BJ (cell line): ENCODE measurements around the gene SPPL2A. TPM values are rescaled to one million over a fixed set of nuclear protein-coding genes. Genes with fewer than 3 reads are reported as not detected.

Experiments
- CTCF ChIA-PET: fragments of 350-600 bp; formaldehyde crosslinking; extraction: SDS; loops from one replicate; lab custom pipeline; 2021; ENCODE audit warnings: antibody characterized with exemption, inconsistent platforms; lab: Yijun Ruan, JAX
- POLR2A ChIA-PET: fragments of 300-600 bp; sonication (Branson Sonifier 250); formaldehyde crosslinking; extraction: SDS; loops from one replicate; lab custom pipeline; 2021; ENCODE audit warnings: antibody characterized with exemption; lab: Charles Lee
- DNase-seq: peaks from one replicate; pipeline ENCODE4 v3.0.0-alpha.2; 2011; ENCODE audit warnings: low read depth
- H3K27me3 ChIP-seq: 2 replicates; pipeline ENCODE4 v1.6.0; 2011; ENCODE audit warnings: low read length; ENCODE audit not compliant: control insufficient read depth, insufficient read depth
- H3K36me3 ChIP-seq: 2 replicates; pipeline ENCODE4 v1.5.1; 2011; ENCODE audit warnings: low read length; ENCODE audit not compliant: control insufficient read depth, insufficient read depth
- H3K4me3 ChIP-seq: 2 replicates; pipeline ENCODE4 v1.5.1; 2011; ENCODE audit warnings: low read depth, mild to moderate bottlenecking, control low read depth, low read length
- polyA plus RNA-seq: library from polyadenylated mRNA; depleted of rRNA; stranded (reverse); fragments of >200 nt; gene quantifications from 2 replicates; pipeline ENCODE4 v1.2.3, GENCODE V29; 2011
- TF ChIP-seq, protein P1 (sequence below): IDR thresholded peaks from 2 replicates; pipeline ENCODE4 v1.5.1; 2011; ENCODE audit warnings: low read depth, mild to moderate bottlenecking, control low read depth, inconsistent platforms, low read length, moderate library complexity; ENCODE audit not compliant: insufficient read depth

SPPL2A gene
- polyA plus RNA-seq, 1 experiment = 48.6 TPM

DNA sequence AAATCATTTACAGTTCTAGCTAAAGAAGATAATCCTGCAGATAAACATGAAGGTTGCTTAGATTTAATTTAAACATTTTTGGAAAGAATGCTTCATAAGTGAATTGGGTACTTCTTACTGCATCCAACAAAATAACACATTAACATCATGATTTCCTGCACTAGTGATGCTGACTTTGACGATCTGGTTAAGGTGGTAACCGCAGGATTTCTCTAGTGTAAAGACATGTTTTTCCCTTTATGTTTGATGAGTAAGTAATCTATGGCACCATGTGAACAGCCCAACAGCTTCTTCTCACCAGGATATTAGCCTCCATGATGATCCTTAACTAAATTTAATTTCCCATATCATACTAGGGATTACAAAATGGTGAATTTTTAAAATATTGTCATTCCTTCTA, 14.1 kb downstream of the SPPL2A start:
- no peaks in the 10 kb centered on the region for H3K27me3 ChIP-seq
- H3K36me3 ChIP-seq = no peaks in the 10 kb centered on the region
- no peak overlapping the region for H3K4me3 ChIP-seq
- ChIA-PET CTCF (interaction anchor here (1.6 kb wide), 1 partner anchor 9 kb away, joined by 5 read pairs; no protein-coding TSS in a partner anchor), POLR2A (no interaction called here)
- TF ChIP-seq, protein P1, sequence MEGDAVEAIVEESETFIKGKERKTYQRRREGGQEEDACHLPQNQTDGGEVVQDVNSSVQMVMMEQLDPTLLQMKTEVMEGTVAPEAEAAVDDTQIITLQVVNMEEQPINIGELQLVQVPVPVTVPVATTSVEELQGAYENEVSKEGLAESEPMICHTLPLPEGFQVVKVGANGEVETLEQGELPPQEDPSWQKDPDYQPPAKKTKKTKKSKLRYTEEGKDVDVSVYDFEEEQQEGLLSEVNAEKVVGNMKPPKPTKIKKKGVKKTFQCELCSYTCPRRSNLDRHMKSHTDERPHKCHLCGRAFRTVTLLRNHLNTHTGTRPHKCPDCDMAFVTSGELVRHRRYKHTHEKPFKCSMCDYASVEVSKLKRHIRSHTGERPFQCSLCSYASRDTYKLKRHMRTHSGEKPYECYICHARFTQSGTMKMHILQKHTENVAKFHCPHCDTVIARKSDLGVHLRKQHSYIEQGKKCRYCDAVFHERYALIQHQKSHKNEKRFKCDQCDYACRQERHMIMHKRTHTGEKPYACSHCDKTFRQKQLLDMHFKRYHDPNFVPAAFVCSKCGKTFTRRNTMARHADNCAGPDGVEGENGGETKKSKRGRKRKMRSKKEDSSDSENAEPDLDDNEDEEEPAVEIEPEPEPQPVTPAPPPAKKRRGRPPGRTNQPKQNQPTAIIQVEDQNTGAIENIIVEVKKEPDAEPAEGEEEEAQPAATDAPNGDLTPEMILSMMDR = no peak
- DNase-seq = no peak

DNA sequence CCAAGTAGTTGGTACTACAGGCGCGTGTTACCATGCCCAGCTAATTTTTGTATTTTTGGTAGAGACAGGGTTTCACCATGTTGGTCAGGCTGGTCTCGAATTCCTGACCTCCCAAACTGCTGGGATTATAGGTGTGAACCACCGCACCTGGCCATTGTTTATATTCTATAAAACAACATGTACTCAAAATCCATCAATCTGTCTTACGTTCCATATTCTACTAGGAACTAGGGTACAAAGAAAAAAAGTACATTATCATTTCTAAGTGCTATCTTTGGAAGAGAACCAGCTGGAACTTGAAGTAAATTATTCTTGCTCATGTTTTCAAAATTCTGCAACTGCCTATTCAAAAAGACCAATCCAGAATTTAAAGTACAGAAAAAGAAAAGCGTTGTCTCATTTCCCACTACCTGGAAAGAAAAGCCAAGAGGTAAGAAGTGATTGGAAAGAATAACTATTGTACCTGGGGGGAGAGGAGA, 15.2 kb downstream of the SPPL2A start:
- Histone ChIP-seq H3K27me3 (no peaks in the 10 kb centered on the region), H3K36me3 (no peaks in the 10 kb centered on the region), H3K4me3 (no peak overlapping the region)
- TF ChIP-seq, protein P1 = no peak
- CTCF ChIA-PET = interaction anchor here (1.2 kb wide), 1 partner anchor 159 kb away, joined by 3 read pairs; no protein-coding TSS in a partner anchor
- POLR2A ChIA-PET = interaction anchor here (0.6 kb wide), 1 partner anchor 13 kb away, joined by 3 read pairs; no protein-coding TSS in a partner anchor
- no peak for DNase-seq

GRCh38 chr15:50747523-50747922, 18.0 kb downstream of the SPPL2A start:
- POLR2A ChIA-PET = no interaction called here
- CTCF ChIA-PET = interaction anchor here (1.2 to 1.6 kb wide), 2 partner anchors 8 to 10 kb away, joined by 3 to 4 read pairs; no protein-coding TSS in a partner anchor
- H3K27me3 ChIP-seq = no peaks in the 10 kb centered on the region
- TF ChIP-seq, protein P1 = no peak
- H3K4me3 ChIP-seq = no peak overlapping the region
- H3K36me3 ChIP-seq = no peaks in the 10 kb centered on the region; the same call in 1 of the 2 replicates
- no peak for DNase-seq

DNA sequence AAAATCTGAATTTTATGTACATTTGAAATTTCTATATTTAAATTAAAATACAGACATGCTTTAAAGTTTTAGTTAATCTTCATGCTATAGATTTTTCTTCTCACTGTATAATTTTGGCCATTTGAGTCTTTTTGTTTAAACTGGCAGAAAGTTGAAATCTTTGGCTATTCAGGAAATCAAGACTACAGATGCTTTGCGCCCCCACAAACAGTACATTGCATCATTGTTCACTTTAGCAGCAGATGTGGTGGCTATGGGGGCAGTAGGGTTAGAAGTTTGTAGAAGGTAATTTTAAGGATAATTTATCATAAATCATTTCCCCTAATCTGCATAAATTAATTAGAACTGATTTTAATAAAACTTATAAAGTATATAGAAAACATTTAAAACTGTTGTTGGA, 20.9 kb downstream of the SPPL2A start:
- DNase-seq = no peak
- POLR2A ChIA-PET = no interaction called here
- CTCF ChIA-PET = interaction anchor here (0.6 to 0.9 kb wide), 2 partner anchors 24 to 26 kb away, joined by 3 to 5 read pairs; no protein-coding TSS in a partner anchor
- H3K36me3 ChIP-seq = no peaks in the 10 kb centered on the region; the same call in 1 of the 2 replicates
- TF ChIP-seq, protein P1 = no peak
- no peaks in the 10 kb centered on the region for H3K27me3 ChIP-seq
- no peak overlapping the region for H3K4me3 ChIP-seq

DNA sequence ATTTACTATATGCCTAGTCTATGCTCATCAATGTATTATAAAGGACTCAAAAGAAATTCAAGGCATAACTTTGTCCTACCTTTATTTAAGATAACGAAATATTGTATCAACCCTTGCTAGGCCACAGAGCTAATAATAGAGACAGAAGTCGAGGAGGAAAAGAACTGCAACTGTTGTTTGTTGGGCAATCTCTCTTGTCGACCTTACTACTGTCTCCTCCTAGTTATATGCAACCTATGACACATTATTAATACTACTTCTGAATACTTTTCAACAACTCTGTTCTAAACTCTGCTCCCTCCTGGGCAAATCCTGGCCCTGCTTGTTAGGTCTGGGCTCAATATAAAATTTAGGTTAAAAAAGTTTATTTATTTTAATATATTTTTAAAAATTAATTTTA, 24.6 kb downstream of the SPPL2A start:
- Histone ChIP-seq H3K36me3 (no peaks in the 10 kb centered on the region; the same call in 1 of the 2 replicates), H3K4me3 (no peak overlapping the region), H3K27me3 (no peaks in the 10 kb centered on the region)
- ChIA-PET POLR2A (no interaction called here), CTCF (no interaction called here)
- DNase-seq = no peak
- TF ChIP-seq, protein P1 = no peak
